HG03025 (cell line): Measurements from ENCODE around the gene DMWD.
"Not testable (repeated sequence)": the region's sequence is repeated elsewhere in the genome, so short reads cannot be mapped to it uniquely, and the experiment has no call there.

Experiments used
- ATAC-seq: cut with Tn5 transposase; IDR thresholded peaks from one replicate; pipeline ENCODE4 v1.9.1; 2021; ENCODE audit warnings: mild to moderate bottlenecking, moderate library complexity; ENCODE audit not compliant: unreplicated experiment, low FRiP score

DMWD gene

DNA sequence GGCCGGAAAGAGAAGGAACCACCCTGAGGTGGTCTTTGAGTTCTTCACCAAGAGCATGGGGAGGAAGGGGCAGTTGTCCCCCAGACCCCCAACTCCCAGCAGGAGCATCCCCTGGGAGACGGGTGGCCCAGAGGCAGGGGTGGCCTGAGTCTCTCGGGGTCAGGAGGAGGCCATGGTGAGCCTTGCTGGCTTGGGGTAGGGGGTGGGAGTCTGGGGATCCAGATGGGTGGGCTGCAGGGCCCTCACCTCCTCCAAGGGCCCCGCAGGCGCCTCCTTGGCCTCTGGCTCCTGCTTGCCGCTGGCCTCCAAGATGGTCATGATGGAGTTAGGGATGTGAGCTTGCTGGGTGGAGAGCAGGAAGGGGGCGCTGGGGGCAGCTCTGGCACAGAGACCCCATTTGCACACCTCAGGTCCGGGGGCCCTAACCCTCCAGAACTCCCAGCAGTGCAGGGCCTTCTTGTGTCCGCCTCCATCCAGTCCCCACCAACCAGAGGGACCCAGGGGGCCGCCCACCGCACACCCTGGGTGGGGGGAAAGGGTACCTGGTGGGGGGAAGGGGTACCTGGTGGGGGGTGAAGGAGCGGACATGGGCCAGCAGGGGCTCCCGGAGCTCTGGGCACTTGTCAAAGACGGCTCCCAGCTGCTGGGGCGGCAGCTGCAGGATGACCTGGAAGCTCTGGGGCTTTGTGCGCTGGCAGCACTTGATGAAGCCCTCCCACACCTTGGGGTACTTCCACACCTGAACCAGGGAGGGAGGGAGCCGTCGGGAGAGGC, 23.8 kb upstream of the DMWD start:
- no peak for ATAC-seq

- ATAC-seq = no peak
Observed at GRCh38 chr19:45815481-45816216, 23.0 kb upstream of the DMWD start.

GRCh38 chr19:45814851-45815480, 22.3 kb upstream of the DMWD start, which contains the start of gene RSPH6A:
Gene RSPH6A (minus strand): TSS chr19:45815308. CDS start chr19:45815176, 132 bp downstream.
- ATAC-seq = no peak

DNA sequence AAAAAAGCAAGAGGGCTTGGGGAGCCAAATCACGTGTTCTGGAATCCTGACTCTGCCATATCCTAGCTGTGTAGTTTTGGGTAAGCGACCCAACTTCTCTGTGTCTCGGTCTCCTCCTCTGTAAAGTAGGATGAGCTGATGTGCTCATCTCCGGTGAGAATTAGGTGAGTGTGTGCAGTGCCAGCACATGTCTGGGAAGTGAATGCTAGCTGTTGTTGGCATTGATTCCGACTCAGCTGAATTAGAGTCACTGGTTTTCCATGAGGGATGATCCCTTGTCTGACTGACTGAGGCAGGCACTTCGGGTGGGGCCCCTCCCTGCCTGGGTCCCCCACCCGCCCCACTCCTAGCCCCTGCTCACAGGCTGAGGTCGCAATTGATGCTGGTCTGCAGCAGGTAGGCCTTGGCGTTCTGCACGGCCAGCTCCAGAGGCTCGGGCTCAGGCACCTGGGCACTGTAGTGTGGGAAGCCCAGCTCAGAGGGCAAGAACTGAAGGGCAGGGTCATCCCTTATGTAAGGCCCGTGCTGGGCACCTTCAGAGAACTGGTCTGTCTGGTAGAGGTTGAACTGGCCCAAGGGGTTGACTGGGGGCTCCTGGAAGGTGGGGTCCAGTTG, 21.6 kb upstream of the DMWD start:
- ATAC-seq = no peak

- ATAC-seq = no peak
Observed at GRCh38 chr19:45812297-45812696, 19.7 kb upstream of the DMWD start.

DNA sequence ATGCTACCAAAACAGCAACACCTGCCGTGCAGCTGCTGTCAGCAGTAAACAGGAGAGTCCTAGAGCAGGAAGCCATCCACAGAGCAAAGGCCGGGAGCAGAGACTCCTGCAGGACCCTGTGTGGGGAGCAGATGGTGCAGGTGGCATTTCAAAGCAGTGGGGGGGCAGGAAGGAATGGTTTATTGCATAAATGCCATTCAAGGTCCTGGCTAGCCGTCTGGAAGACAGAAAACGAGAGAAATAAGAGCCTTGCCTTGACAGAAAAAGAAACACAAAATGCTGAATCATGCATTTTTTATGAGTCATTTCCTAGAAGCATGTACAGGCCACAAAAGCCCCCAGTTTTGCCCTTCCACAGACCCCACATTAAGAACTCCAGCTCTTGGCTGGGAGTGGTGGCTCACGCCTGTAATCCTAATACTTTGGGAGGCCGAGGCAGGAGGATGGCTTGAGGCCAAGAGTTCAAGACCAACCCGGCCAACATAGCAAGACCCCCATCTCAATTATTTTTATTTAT, 17.1 kb upstream of the DMWD start:
- ATAC-seq = no peak

DNA sequence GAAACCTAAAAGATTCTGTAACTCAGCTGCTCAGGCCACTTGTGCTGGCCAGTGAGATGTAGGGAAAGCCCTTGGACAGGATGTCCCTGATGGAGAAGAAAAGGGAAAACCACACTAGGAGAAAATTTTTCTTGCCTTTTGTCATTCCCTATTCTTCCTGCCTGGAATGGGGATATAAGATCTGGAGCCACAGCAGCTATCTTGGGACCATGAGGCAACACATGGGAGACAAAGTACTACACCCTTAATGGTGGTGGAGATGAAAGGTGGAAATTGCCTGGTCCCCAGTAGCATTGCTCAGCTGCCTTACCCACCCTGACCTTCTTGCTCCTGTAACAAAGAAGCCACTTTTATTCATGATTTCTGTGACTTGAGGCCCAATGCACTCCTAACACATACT, 13.1 kb upstream of the DMWD start:
- ATAC-seq = no peak

DNA sequence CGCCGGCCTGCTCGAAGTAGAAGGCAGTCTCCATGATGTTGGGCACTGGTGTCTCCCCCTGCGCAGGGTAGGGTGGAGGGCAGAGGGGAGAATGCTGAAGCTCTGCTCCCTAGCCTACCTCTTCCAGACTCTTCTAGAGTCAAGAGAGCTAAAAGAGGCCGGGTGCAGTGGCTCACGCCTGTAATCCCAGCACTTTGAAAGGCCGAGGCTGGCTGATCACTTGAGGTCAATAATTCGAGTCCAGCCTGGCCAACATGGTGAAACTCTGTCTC, 12.2 kb upstream of the DMWD start:
- no peak for ATAC-seq

- no peak for ATAC-seq
Observed at GRCh38 chr19:45804140-45804958, 11.7 kb upstream of the DMWD start.

DNA sequence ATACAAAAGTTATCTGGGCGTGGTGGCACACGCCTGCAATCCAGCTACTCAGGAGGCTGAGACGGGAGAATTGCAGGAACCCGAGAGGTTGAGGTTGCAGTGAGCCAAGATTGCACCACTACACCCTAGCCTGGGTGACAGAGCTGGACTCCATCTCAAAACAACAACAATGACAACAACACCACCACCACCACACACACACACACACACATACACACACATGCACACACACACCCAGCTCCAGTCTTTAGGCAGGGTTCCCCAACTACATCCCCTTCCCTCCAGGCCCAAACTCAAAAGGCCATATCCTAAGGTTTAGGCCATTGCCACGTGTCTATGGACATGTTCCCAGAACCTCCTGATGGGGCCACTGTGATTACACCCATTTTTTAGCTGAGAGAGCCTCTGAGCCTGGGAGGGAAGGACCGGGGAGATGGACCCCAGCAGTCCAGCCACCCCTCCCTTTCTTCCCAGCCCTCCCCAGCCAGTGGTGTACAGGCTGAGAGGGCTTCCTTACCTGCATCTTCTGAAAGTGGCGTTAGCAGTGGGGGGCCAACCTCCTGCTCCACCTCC, 9.0 kb upstream of the DMWD start:
- no peak for ATAC-seq

- no peak for ATAC-seq
Observed at GRCh38 chr19:45800070-45800553, 7.5 kb upstream of the DMWD start.

DNA sequence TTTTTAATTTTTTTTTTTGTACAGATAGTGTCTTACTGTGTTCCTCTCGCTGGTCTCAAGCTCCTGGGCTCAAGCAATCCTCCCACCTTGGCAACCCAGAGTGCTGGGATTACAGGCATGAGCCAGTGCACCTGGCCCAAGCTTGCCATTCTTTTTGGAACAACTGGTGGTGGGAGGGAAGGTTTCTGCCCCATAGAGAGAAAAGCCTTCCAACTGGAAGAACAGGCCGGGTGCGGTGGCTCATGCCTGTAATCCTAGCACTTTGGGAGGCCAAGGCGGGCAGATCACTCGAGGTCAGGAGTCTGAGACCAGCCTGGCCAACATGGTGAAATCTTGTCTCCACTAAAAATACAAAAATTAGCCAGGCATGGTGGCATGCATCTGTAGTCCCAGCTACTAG, 6.9 kb upstream of the DMWD start:
- not testable (repeated sequence) for ATAC-seq

DNA sequence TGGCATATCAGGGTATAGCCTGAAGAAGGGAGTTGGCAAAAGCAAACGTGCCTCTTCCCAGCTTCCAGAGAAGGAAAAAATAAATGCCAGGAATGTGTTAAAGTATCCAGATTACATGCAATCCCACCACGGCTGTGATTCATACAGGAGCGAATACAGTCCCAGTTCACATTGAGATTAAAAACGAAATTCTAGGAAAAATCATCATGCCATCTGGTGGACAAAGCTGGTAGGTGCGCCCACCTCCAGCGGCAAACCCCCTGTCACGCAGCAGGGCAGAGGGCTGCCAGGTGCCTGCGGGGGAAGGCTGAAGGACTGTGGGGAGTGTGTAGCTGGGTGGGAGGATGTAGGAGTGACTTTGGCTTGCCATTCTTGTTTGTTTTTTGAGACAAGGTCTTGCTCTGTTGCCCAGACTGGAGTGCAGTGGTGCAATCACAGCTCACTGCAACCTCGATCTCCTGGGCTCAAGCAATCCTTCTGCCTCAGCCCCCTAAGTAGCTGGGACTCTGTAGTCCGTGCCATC, 6.4 kb upstream of the DMWD start:
- ATAC-seq = no peak

- no peak for ATAC-seq
Observed at GRCh38 chr19:45794627-45795026, 2.0 kb upstream of the DMWD start.

- no peak for ATAC-seq
Observed at GRCh38 chr19:45793876-45794275, 1.2 kb upstream of the DMWD start.

- ATAC-seq = no peak
Observed at GRCh38 chr19:45793178-45793564, 526 bp upstream of the DMWD start.

- ATAC-seq = peak; percentile 9
Observed at GRCh38 chr19:45791744-45792469, 738 bp downstream of the DMWD start.

DNA sequence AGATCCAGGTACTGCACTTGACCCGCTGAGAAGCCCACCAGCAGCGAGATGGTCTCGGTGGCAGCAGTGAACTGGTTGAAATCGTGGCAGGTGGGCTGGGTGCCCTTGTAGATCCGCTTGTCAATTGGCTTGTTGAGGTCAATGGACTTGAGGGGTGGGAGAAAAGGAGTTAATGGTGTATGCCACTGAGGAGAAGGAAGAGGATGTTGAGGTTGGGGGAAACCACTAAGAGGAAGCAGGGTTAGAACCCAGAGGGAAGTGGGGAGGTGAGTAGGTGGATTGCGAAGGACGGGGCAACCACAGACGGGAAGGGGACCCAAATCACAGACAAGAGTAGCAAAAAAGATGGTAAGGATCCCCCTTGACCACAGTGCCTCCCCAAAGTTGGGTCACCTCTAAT, 1.7 kb downstream of the DMWD start:
- no peak for ATAC-seq
